Right atrium auricular region (tissue), 2 donors: Measurements from ENCODE around the gene PGAP3. TPM values are rescaled to one million over a fixed set of nuclear protein-coding genes. Genes with fewer than 3 reads are reported as not detected.
A peak's percentile ranks its signal among the peaks of the same experiment; 100 is the strongest.
"Not testable (repeated sequence)": the region's sequence is repeated elsewhere in the genome, so short reads cannot be mapped to it uniquely, and the experiment has no call there.

Experiments used
- DNase-seq: peaks from one replicate; pipeline ENCODE4 v3.0.0-alpha.2; 2019; ENCODE audit warnings: low spot score
- H3K27ac ChIP-seq, 2 donors: fragments of 200-600 bp; sonication (generic); 1 replicate in 1 of 2; 2 replicates in 1 of 2; pipeline ENCODE4 v1.5.1; 2016 to 2019
- H3K27me3 ChIP-seq, 2 donors: fragments of 200-600 bp; sonication (generic); one replicate each; pipeline versions ENCODE4 v1.5.1 to v1.6.0; 2017 to 2019
- H3K36me3 ChIP-seq: fragments of 200-600 bp; sonication (generic); one replicate; pipeline ENCODE4 v1.5.1; 2016
- H3K4me1 ChIP-seq, 2 donors: fragments of 200-600 bp; sonication (generic); one replicate each; pipeline versions ENCODE4 v1.5.1 to v1.6.0; 2017 to 2019
- H3K4me3 ChIP-seq, 2 donors: fragments of 200-600 bp; sonication (generic); 1 replicate in 1 of 2; 2 replicates in 1 of 2; pipeline ENCODE4 v1.5.1; 2017 to 2019; ENCODE audit warnings: mild to moderate bottlenecking in 1 of 2, moderate library complexity in 1 of 2
- H3K9me3 ChIP-seq, 2 donors: fragments of 200-600 bp; sonication (generic); one replicate each; pipeline ENCODE4 v1.5.1; 2019
- CTCF ChIP-seq, 2 donors: fragments of 200-600 bp; sonication (generic); IDR thresholded peaks; one replicate each; pipeline ENCODE4 v1.5.1; 2019; ENCODE audit warnings: antibody characterized with exemption in 2 of 2
- total RNA-seq, 2 donors: library from RNA; depleted of rRNA; stranded (reverse); fragments of >200 nt; gene quantifications; one replicate each; pipeline ENCODE4 v1.1.0, GENCODE V29; 2016

PGAP3 gene
- total RNA-seq, 2 donors from 2014 or later: 14.0 to 21.6 TPM

- no peak for DNase-seq
These were observed 28.4 kb upstream of the PGAP3 start for GRCh38 chr17:39716073-39716818.

GRCh38 chr17:39715375-39716072 lies 27.7 kb upstream of the PGAP3 start:
- Histone ChIP-seq H3K27ac (peak overlapping the region; percentile 59 to 65), H3K4me3 (no peak overlapping the region), H3K36me3 (peaks cover 70% of the 10 kb centered on the region), H3K4me1 (peaks cover 0 to 19% of the 10 kb centered on the region in 2 donors), H3K9me3 (no peaks in the 10 kb centered on the region), H3K27me3 (no peaks in the 10 kb centered on the region)
- DNase-seq: no peak
- no peak for TF ChIP-seq CTCF (IDR thresholded peaks at IDR 0.05)

More at GRCh38 chr17:39716073-39716818, 28.4 kb upstream of the PGAP3 start:
- Histone ChIP-seq H3K27me3 (no peaks in the 10 kb centered on the region), H3K36me3 (peaks cover 63% of the 10 kb centered on the region), H3K4me3 (no peak overlapping the region), H3K4me1 (peaks cover 0 to 19% of the 10 kb centered on the region in 2 donors), H3K27ac (peak overlapping the region; percentile 59 to 65), H3K9me3 (no peaks in the 10 kb centered on the region)
- no peak for TF ChIP-seq CTCF (IDR thresholded peaks at IDR 0.05)

- H3K27me3 ChIP-seq: no peaks in the 10 kb centered on the region
- peaks cover 75% of the 10 kb centered on the region for H3K36me3 ChIP-seq
- H3K4me1 ChIP-seq: peaks cover 0 to 19% of the 10 kb centered on the region in 2 donors
- no peaks in the 10 kb centered on the region for H3K9me3 ChIP-seq
- no peak for TF ChIP-seq CTCF (IDR thresholded peaks at IDR 0.05)
- H3K4me3 ChIP-seq: no peak overlapping the region
- DNase-seq: no peak
- no peak overlapping the region for H3K27ac ChIP-seq
These were observed 26.4 kb upstream of the PGAP3 start for GRCh38 chr17:39714234-39714633.

- H3K4me3 ChIP-seq: no peak overlapping the region
- peaks cover 0 to 19% of the 10 kb centered on the region in 2 donors for H3K4me1 ChIP-seq
- no peaks in the 10 kb centered on the region for H3K9me3 ChIP-seq
- no peak for TF ChIP-seq CTCF (IDR thresholded peaks at IDR 0.05)
- H3K36me3 ChIP-seq: peaks cover 74% of the 10 kb centered on the region
- no peaks in the 10 kb centered on the region for H3K27me3 ChIP-seq
- DNase-seq: no peak
- H3K27ac ChIP-seq: no peak overlapping the region
These were observed 24.0 kb upstream of the PGAP3 start for GRCh38 chr17:39711851-39712250.

GRCh38 chr17:39711071-39711470 lies 23.2 kb upstream of the PGAP3 start:
- Histone ChIP-seq H3K36me3 (peaks cover 72% of the 10 kb centered on the region), H3K4me1 (peaks cover 0 to 18% of the 10 kb centered on the region in 2 donors)
- not testable (repeated sequence) for H3K27me3 ChIP-seq, H3K9me3 ChIP-seq, DNase-seq, H3K4me3 ChIP-seq, H3K27ac ChIP-seq
